Gastrocnemius medialis (tissue), 4 donors: ENCODE data around the gene EYS. TPM values are rescaled to one million over a fixed set of nuclear protein-coding genes. Genes with fewer than 3 reads are reported as not detected.

Source experiments
- ATAC-seq, 2 donors: fragments of 150-250 bp; one replicate each; pipeline ENCODE4 v1.9.1; 2016
- DNase-seq, 2 donors: peaks; one replicate each; pipeline ENCODE4 v3.0.0-alpha.2; 2019
- H3K27ac ChIP-seq, 4 donors: fragments of 200-600 bp; sonication (generic); 1 replicate in 1 of 4; 2 replicates in 3 of 4; pipeline ENCODE4 v1.5.1; 2016 to 2018; ENCODE audit warnings: mild to moderate bottlenecking in 2 of 4, moderate library complexity in 1 of 4
- H3K27me3 ChIP-seq, 3 donors: fragments of 200-600 bp; sonication (generic) in 2 of 3; 1 replicate in 1 of 3; 2 replicates in 2 of 3; pipeline versions ENCODE4 v1.5.1 to v1.6.0; 2016 to 2019; ENCODE audit warnings: mild to moderate bottlenecking in 1 of 3, moderate library complexity in 1 of 3
- H3K36me3 ChIP-seq, 2 donors: fragments of 200-600 bp; sonication (generic) in 1 of 2; one replicate each; pipeline ENCODE4 v1.5.1; 2017 to 2018
- H3K4me1 ChIP-seq, 2 donors: fragments of 200-600 bp; sonication (generic) in 1 of 2; one replicate each; pipeline ENCODE4 v1.5.1; 2016 to 2017; ENCODE audit warnings: mild to moderate bottlenecking in 2 of 2
- H3K4me3 ChIP-seq, 4 donors: fragments of 200-600 bp; sonication (generic) in 3 of 4; 1 replicate in 1 of 4; 2 replicates in 3 of 4; pipeline ENCODE4 v1.5.1; 2016 to 2019; ENCODE audit warnings: mild to moderate bottlenecking in 2 of 4
- H3K9me3 ChIP-seq, 3 donors: fragments of 200-600 bp; sonication (generic) in 2 of 3; 1 replicate in 1 of 3; 2 replicates in 2 of 3; pipeline ENCODE4 v1.5.1; 2016 to 2019
- CTCF ChIP-seq, 5 experiments: fragments of 450-650 bp in 3 of 5; fragments of 200-600 bp in 2 of 5; sonication (generic) in 2 of 5; IDR thresholded peaks in 4 of 5; conservative IDR thresholded peaks in 1 of 5; 1 replicate in 4 of 5; 2 replicates in 1 of 5; pipeline ENCODE4 v1.5.1; 2016 to 2019; ENCODE audit warnings: antibody characterized with exemption in 5 of 5, mild to moderate bottlenecking in 3 of 5, moderate library complexity in 3 of 5
- POLR2A ChIP-seq, 2 donors: fragments of 450-650 bp; IDR thresholded peaks; one replicate each; pipeline ENCODE4 v1.6.1; 2017; ENCODE audit warnings: antibody characterized with exemption in 2 of 2, mild to moderate bottlenecking in 2 of 2, moderate library complexity in 2 of 2
- in situ Hi-C, 4 donors: fragments of 200-750 bp; cut with MboI; loops; one replicate each; pipeline versions ENCODE4 v1.15.0 to v1.8.0; 2017; ENCODE audit warnings: low sequenced_read_pairs in 4 of 4
- intact Hi-C: fragments of 100-400 bp; cut with DNase I; formaldehyde crosslinking; loops from one replicate; pipeline ENCODE4 v1.15.1; 2023; ENCODE audit warnings: low total_unique reads
- total RNA-seq, 4 donors: library from RNA; depleted of rRNA; stranded (reverse); fragments of >200 nt; gene quantifications; one replicate each; pipeline versions ENCODE4 v1.1.0 to v1.2.3, GENCODE V29; 2016

The EYS gene
- total RNA-seq, 4 donors from 2014 or later, result 0.20 TPM; not detected in 3

DNA sequence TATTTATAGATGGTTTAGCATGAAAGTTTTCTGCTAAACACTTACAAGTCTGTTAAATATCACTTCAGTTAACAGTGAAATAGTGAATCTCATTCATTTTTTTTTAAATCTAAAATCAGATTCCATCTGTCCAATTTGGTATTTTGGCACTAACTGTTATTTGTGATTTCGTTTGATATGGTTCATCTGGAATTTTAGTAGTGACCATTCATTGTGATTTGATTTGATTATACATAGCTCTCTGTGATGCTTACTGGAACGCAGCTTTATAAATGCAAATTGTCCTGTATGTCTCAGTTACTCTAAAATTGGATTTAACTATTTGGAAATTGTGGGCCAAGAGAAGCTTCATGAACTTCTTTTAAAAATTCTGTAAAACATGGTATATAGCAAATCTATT, 571.5 kb downstream of the EYS start:
- DNase-seq, result no peak
- H3K4me1 ChIP-seq, result no peaks in the 10 kb centered on the region
- TF ChIP-seq CTCF (IDR thresholded peaks at IDR 0.05 in 4 of 5, conservative IDR thresholded peaks at IDR 0.05 in 1 of 5) (no peak), POLR2A (IDR thresholded peaks at IDR 0.05) (no peak)
- H3K4me3 ChIP-seq, result no peak overlapping the region
- H3K9me3 ChIP-seq, result no peaks in the 10 kb centered on the region
- in situ Hi-C loops, result no loop called here
- no peaks in the 10 kb centered on the region for H3K36me3 ChIP-seq
- ATAC-seq, result no peak
- H3K27ac ChIP-seq, result no peak overlapping the region
- intact Hi-C loops, result no loop called here
- no peaks in the 10 kb centered on the region for H3K27me3 ChIP-seq

- H3K4me3 ChIP-seq, result no peak overlapping the region
- in situ Hi-C loops, result no loop called here
- no peaks in the 10 kb centered on the region for H3K27me3 ChIP-seq
- intact Hi-C loops, result no loop called here
- no peaks in the 10 kb centered on the region for H3K36me3 ChIP-seq
- H3K9me3 ChIP-seq, result no peaks in the 10 kb centered on the region
- no peak for TF ChIP-seq CTCF (IDR thresholded peaks at IDR 0.05 in 4 of 5, conservative IDR thresholded peaks at IDR 0.05 in 1 of 5)
- TF ChIP-seq POLR2A (IDR thresholded peaks at IDR 0.05), result no peak
- DNase-seq, result no peak
- no peak overlapping the region for H3K27ac ChIP-seq
- no peak for ATAC-seq
- no peaks in the 10 kb centered on the region for H3K4me1 ChIP-seq
Observed at GRCh38 chr6:65126667-65127066, 580.4 kb downstream of the EYS start.

- ATAC-seq (no peak), DNase-seq (no peak)
- Histone ChIP-seq H3K27me3 (no peaks in the 10 kb centered on the region), H3K9me3 (no peaks in the 10 kb centered on the region), H3K4me1 (no peaks in the 10 kb centered on the region), H3K36me3 (no peaks in the 10 kb centered on the region), H3K27ac (no peak overlapping the region), H3K4me3 (no peak overlapping the region)
- intact Hi-C loops, result no loop called here
- TF ChIP-seq CTCF (IDR thresholded peaks at IDR 0.05 in 4 of 5, conservative IDR thresholded peaks at IDR 0.05 in 1 of 5) (no peak), POLR2A (IDR thresholded peaks at IDR 0.05) (no peak)
- in situ Hi-C loops, result no loop called here
Observed at GRCh38 chr6:65123521-65123920, 583.5 kb downstream of the EYS start.

DNA sequence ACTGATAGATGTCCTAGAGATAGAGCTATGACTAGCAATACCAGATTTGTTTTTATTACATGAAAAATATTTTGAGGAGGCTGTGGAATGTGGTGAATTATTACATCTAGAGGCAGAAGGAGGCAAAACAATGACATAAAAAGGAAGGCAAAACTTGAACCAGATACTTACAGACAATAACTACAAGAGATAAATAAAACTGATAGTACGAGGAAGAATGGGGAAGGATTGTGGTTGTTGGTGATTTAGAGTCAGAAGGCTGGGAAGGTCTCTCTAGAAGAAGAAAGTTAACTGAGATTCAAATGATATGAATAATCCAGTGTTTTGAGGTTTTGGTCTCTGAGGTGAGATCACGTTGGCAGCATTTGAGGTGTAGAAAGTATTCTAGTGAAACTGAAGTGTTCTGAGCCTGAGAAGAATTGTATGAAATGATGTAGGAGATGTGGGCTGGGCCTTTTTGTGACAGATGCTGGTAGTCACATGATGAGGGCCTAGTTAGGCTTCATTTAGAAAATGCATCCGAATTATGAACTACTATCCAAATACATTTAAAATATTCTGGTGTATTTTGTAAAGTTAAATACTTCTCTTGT, 589.1 kb downstream of the EYS start:
- Histone ChIP-seq H3K4me3 (no peak overlapping the region), H3K9me3 (no peaks in the 10 kb centered on the region), H3K27me3 (no peaks in the 10 kb centered on the region), H3K27ac (no peak overlapping the region), H3K36me3 (no peaks in the 10 kb centered on the region), H3K4me1 (no peaks in the 10 kb centered on the region)
- TF ChIP-seq CTCF (IDR thresholded peaks at IDR 0.05 in 4 of 5, conservative IDR thresholded peaks at IDR 0.05 in 1 of 5) (no peak), POLR2A (IDR thresholded peaks at IDR 0.05) (no peak)
- DNase-seq (no peak), ATAC-seq (no peak)
- in situ Hi-C loops (no loop called here), intact Hi-C loops (no loop called here)

DNA sequence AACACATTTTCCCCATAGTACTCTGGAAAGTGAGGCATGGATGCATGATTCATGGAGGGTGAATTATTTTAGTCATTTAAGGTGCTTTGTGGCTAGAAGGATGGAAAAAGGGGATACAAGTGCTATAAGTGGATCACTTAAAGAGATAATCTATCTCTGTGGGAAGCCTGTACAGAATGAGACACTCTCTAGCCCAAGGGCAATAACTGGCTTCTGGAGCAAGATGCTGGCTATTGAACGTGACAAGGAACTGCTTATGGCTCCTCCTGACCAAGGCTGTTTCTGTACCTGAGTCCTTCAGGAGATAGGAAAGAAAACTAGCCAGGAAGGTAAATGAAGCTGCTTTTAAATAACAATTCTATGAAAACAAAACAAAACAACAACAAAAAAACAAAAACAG, 590.7 kb downstream of the EYS start:
- Histone ChIP-seq H3K27ac (no peak overlapping the region), H3K4me3 (no peak overlapping the region), H3K36me3 (no peaks in the 10 kb centered on the region), H3K9me3 (no peaks in the 10 kb centered on the region), H3K27me3 (no peaks in the 10 kb centered on the region), H3K4me1 (no peaks in the 10 kb centered on the region)
- intact Hi-C loops (no loop called here), in situ Hi-C loops (no loop called here)
- no peak for DNase-seq
- TF ChIP-seq POLR2A (IDR thresholded peaks at IDR 0.05) (no peak), CTCF (IDR thresholded peaks at IDR 0.05 in 4 of 5, conservative IDR thresholded peaks at IDR 0.05 in 1 of 5) (no peak)
- ATAC-seq, result no peak
